Bronchial epithelial cell (primary cell): ENCODE results near the gene OSBP2. TPM values are rescaled to one million over a fixed set of nuclear protein-coding genes. Genes with fewer than 3 reads are reported as not detected.

Experiments
- DNase-seq: peaks from one replicate; pipeline ENCODE4 v3.0.0-alpha.2; 2010; ENCODE audit warnings: low read depth
- FAIRE-seq: peaks from 2 replicates; lab custom pipeline; 2011; peaks lifted over from hg19 to GRCh38; lab: Jason Lieb, UNC
- H3K27me3 ChIP-seq: 2 replicates; pipeline ENCODE4 v1.5.1; 2011; ENCODE audit warnings: low read length; ENCODE audit not compliant: control insufficient read depth, insufficient read depth
- H3K36me3 ChIP-seq: 2 replicates; pipeline ENCODE4 v1.5.1; 2011; ENCODE audit warnings: low read length; ENCODE audit not compliant: control insufficient read depth, insufficient read depth
- H3K4me3 ChIP-seq: 2 replicates; pipeline ENCODE4 v1.5.1; 2011; ENCODE audit warnings: mild to moderate bottlenecking, low read depth, low read length, control low read depth
- CTCF ChIP-seq: IDR thresholded peaks from 2 replicates; pipeline ENCODE4 v1.5.1; 2011; ENCODE audit warnings: mild to moderate bottlenecking, moderate library complexity, low read length, control low read depth, inconsistent platforms; ENCODE audit not compliant: insufficient read depth, severe bottlenecking
- total RNA-seq: library from RNA; depleted of rRNA; stranded (reverse); fragments of >200 nt; gene quantifications from 2 replicates; pipeline ENCODE4 v1.2.1, GENCODE V29; 2014

The OSBP2 gene
- total RNA-seq, 1 donor from 2014 or later = 23.4 TPM

GRCh38 chr22:30926706-30927105, 232.0 kb downstream of the OSBP2 start:
- TF ChIP-seq CTCF = no peak
- FAIRE-seq = no peak
- H3K36me3 ChIP-seq = peaks cover 15% of the 10 kb centered on the region

DNA sequence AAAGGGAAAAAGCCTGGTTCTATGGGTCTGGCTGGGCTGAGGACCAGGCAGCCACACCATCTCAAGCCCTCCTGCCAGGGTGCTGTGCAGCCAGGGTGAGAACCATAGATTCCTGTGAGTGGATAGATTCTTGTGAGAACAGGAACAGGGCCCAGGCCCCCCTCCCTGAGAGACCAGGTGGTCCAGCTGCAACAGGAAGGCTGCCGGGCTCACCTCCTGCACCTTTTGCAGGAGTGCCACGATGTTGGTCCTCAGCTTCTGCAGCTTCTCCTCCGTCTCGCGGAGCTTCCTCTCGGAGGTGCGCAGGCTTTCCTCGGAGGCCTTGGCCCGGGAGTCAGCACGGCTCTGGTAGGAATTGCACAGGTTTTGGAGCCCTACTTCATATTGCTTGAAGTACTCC, 233.1 kb downstream of the OSBP2 start:
- DNase-seq (no peak), FAIRE-seq (peak; percentile 13)
- H3K27me3 ChIP-seq = no peaks in the 10 kb centered on the region
- H3K4me3 ChIP-seq = no peak overlapping the region
- peaks cover 23% of the 10 kb centered on the region for H3K36me3 ChIP-seq
- no peak for TF ChIP-seq CTCF

More at GRCh38 chr22:30926706-30927105, 232.0 kb downstream of the OSBP2 start:
- no peak overlapping the region for H3K4me3 ChIP-seq
- no peak for DNase-seq
- no peaks in the 10 kb centered on the region for H3K27me3 ChIP-seq

GRCh38 chr22:30928401-30928800, 233.7 kb downstream of the OSBP2 start:
- DNase-seq (no peak), FAIRE-seq (peak; percentile 7)
- no peak for TF ChIP-seq CTCF
- Histone ChIP-seq H3K4me3 (no peak overlapping the region), H3K36me3 (peaks cover 27% of the 10 kb centered on the region), H3K27me3 (no peaks in the 10 kb centered on the region)

GRCh38 chr22:30930228-30930627, 235.6 kb downstream of the OSBP2 start:
- DNase-seq = no peak
- FAIRE-seq = no peak
- no peak for TF ChIP-seq CTCF
- peaks cover 40% of the 10 kb centered on the region for H3K36me3 ChIP-seq
- no peaks in the 10 kb centered on the region for H3K27me3 ChIP-seq
- H3K4me3 ChIP-seq = no peak overlapping the region

- FAIRE-seq (peak; percentile 50), DNase-seq (no peak)
- Histone ChIP-seq H3K4me3 (no peak overlapping the region), H3K27me3 (no peaks in the 10 kb centered on the region), H3K36me3 (peaks cover 42% of the 10 kb centered on the region)
- no peak for TF ChIP-seq CTCF
Observed at GRCh38 chr22:30931541-30932300, 237.0 kb downstream of the OSBP2 start.
